Measurements from ENCODE around the gene UIMC1. TPM values are rescaled to one million over a fixed set of nuclear protein-coding genes. Genes with fewer than 3 reads are reported as not detected.

UIMC1 gene
- total and polyA plus RNA-seq, 2 of the 13 experiments (the other 11 are each of a cell fraction or from before 2014, with no cell fraction given): 18.9 to 32.7 TPM

GRCh38 chr5:177043114-177043513, 36.5 kb upstream of the UIMC1 start:
- CTCF ChIA-PET (ENCODE audit: low intra/inter-chr PET ratio, low total read pairs): no interaction called here
- TF ChIP-seq ARHGAP35 (CRISPR knock-in tag; IDR thresholded peaks at IDR 0.05; ENCODE audit: borderline replicate concordance): no peak
- TF ChIP-seq TAF15 (IDR thresholded peaks at IDR 0.05; ENCODE audit: low read depth, low read length, poor library complexity, severe bottlenecking): no peak
- no peak for TF ChIP-seq JUND (CRISPR knock-in tag; IDR thresholded peaks at IDR 0.05)
- TF ChIP-seq REL (CRISPR knock-in tag; conservative IDR thresholded peaks at IDR 0.05): no peak
- no peak for TF ChIP-seq ZNF609 (CRISPR knock-in tag; IDR thresholded peaks at IDR 0.05; ENCODE audit: borderline replicate concordance)
- TF ChIP-seq TCF12 (IDR thresholded peaks at IDR 0.05): no peak
- no peak for TF ChIP-seq TCF12 (CRISPR knock-in tag; IDR thresholded peaks at IDR 0.05)
- TF ChIP-seq ATF4 (CRISPR knock-in tag; IDR thresholded peaks at IDR 0.05): no peak
- FAIRE-seq: no peak
- H3K27me3 ChIP-seq (ENCODE audit: control insufficient read depth in 1 of 2, insufficient read depth in 2 of 2, low read length in 2 of 2): no peaks in the 10 kb centered on the region; a peak in 1 of 5 replicates
- no peaks in the 10 kb centered on the region for H3K9me3 ChIP-seq (ENCODE audit: low read length)
- POLR2A ChIA-PET: no interaction called here
- H4K20me1 ChIP-seq (ENCODE audit: insufficient read depth, low read length): no peaks in the 10 kb centered on the region
- no peak overlapping the region for H2AFZ ChIP-seq (ENCODE audit: low read length)
- H3K4me1 ChIP-seq (ENCODE audit: insufficient read depth, low read length): peaks cover 6% of the 10 kb centered on the region; the same call in 1 of the 2 replicates
- no peak overlapping the region for H3K27ac ChIP-seq (ENCODE audit: extremely low read length, insufficient read depth, low read length)
- BruUV-seq (replicated peaks): no TSS peak
- no peak overlapping the region for H3K9ac ChIP-seq (ENCODE audit: insufficient read depth, low read depth, low read length)
- intact Hi-C loops (cut with micrococcal nuclease; ENCODE audit: unreplicated experiment) (no loop called here), in situ Hi-C loops (cut with HindIII; ENCODE audit: extremely low pct_ligation_motif_present, low pct_unique_long_range_greater_than_20kb) (no loop called here)
- over 99% methylated on average over 6 of the region's 6 CpGs for WGBS (ENCODE audit: low lambda C conversion rate)
- no peak overlapping the region for H3K4me2 ChIP-seq (ENCODE audit: low read depth, low read length)
- no peak for DNase-seq (ENCODE audit: low spot score)
- H3K36me3 ChIP-seq (replicated peaks in 1 of 2; ENCODE audit: control insufficient read depth in 1 of 2, insufficient read depth in 2 of 2, low read length in 2 of 2): peaks cover 14 to 54% of the 10 kb centered on the region in 2 experiments
- H3K4me3 ChIP-seq (replicated peaks in 1 of 3; ENCODE audit: insufficient read depth in 1 of 3, low read depth in 2 of 3, low read length in 3 of 3): no peak overlapping the region
- no peaks in the 10 kb centered on the region for H3K79me2 ChIP-seq (ENCODE audit: insufficient read depth, low read length)
- ATAC-seq: no peak
